Fibroblast of pulmonary artery (primary cell): Measurements from ENCODE around the gene TNS3.

Source experiments
- DNase-seq: peaks from one replicate; pipeline ENCODE4 v3.0.0-alpha.2; 2010; ENCODE audit warnings: low read depth
- H3K4me3 ChIP-seq: replicated peaks from 2 replicates; pipeline ENCODE4 v1.5.1; 2011; ENCODE audit warnings: low read depth, mild to moderate bottlenecking, control low read depth, low read length, moderate library complexity
- TF ChIP-seq, protein P1 (sequence below): IDR thresholded peaks from 2 replicates; pipeline ENCODE4 v1.5.1; 2011; ENCODE audit warnings: mild to moderate bottlenecking, control low read depth, low read length, inconsistent platforms; ENCODE audit errors: missing control alignments

The TNS3 gene

DNA sequence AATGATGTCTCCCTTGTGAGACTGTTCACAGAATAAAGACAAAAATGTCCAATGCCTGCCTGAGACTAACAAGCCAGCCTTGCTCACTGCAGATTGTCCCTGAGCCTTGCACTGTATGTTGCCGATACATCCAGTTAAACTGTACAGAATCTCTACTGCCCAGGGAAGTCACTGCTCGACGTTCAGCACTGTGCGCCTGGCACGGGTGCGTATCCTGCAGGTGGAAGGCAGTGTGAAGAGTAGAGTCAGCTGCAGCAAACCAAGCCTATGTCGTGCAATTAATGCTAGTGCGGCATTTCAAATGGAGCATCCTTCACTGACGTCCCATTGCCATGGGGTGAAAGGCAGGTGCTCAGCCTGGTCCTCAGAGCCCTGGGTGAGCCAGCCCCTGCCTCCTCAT, 132.9 kb downstream of the TNS3 start:
- DNase-seq: no peak

DNA sequence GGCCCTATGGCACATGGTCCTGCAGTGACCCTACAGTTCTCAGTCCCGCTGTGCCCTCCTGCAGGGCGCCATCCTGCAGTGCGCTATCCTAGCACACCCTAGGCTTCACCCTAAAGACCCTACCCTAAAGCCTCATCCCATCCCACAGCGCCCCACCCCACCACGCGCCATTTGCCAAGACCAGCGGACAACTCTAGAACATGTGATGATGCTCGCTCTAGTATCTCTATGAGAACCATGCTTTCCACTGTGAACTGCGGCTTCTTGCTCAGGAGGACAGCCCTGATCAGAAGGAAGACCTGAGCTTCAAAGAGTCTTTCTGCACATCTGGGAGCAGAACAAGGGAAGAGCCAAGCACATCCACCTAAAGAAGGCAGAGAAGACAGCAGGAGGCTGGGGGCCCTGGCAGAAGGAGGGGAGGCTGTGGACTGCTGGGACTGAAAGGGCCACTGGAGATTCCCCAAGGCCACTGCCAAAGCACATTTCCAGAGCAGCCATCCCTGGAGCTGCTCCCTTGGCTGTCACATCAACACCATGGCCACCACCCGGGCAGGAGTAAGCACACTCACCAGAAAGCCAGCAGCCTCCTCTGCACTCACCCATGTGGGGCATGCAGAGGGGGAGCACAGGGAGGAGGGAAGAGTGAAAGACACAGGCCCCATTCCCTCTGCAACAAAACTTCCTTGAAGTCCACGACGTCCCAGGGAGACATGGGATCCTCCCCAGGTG, 134.1 kb downstream of the TNS3 start:
- no peak for DNase-seq
- TF ChIP-seq, protein P1, sequence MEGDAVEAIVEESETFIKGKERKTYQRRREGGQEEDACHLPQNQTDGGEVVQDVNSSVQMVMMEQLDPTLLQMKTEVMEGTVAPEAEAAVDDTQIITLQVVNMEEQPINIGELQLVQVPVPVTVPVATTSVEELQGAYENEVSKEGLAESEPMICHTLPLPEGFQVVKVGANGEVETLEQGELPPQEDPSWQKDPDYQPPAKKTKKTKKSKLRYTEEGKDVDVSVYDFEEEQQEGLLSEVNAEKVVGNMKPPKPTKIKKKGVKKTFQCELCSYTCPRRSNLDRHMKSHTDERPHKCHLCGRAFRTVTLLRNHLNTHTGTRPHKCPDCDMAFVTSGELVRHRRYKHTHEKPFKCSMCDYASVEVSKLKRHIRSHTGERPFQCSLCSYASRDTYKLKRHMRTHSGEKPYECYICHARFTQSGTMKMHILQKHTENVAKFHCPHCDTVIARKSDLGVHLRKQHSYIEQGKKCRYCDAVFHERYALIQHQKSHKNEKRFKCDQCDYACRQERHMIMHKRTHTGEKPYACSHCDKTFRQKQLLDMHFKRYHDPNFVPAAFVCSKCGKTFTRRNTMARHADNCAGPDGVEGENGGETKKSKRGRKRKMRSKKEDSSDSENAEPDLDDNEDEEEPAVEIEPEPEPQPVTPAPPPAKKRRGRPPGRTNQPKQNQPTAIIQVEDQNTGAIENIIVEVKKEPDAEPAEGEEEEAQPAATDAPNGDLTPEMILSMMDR: no peak
- no peak overlapping the region for H3K4me3 ChIP-seq

More for the DNA sequence above, 132.9 kb downstream of the TNS3 start:
- no peak overlapping the region for H3K4me3 ChIP-seq
- TF ChIP-seq, protein P1: no peak

DNA sequence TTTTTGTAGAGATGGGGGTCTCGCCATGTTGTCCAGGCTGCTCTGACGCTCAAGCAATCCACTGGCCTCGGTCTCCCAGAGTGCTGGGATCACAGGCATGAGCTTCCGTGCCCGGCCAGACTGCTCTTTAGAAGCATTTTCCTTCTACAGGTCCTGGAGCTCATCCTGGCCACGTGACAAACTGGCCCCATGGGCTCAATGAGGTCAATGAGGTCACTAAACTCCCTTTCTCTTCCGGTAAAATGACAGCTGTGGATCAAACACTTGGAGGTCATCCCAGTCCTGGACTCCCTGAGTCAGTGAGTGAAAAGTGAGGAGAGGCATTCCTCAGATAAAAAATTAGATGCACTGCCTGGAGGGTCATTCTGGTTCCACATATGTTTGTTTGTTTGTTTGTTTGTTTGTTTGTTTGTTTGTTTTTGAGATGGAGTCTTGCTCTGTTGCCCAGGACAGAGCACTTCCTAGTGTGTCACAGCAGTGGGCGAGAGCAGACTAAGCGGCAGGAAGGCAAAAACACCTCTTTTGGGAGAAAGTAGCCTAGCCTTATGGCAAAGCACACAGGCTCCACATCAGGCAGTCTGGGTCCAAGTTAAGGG, 134.9 kb downstream of the TNS3 start:
- DNase-seq: no peak
- TF ChIP-seq, protein P1: no peak
- no peak overlapping the region for H3K4me3 ChIP-seq

DNA sequence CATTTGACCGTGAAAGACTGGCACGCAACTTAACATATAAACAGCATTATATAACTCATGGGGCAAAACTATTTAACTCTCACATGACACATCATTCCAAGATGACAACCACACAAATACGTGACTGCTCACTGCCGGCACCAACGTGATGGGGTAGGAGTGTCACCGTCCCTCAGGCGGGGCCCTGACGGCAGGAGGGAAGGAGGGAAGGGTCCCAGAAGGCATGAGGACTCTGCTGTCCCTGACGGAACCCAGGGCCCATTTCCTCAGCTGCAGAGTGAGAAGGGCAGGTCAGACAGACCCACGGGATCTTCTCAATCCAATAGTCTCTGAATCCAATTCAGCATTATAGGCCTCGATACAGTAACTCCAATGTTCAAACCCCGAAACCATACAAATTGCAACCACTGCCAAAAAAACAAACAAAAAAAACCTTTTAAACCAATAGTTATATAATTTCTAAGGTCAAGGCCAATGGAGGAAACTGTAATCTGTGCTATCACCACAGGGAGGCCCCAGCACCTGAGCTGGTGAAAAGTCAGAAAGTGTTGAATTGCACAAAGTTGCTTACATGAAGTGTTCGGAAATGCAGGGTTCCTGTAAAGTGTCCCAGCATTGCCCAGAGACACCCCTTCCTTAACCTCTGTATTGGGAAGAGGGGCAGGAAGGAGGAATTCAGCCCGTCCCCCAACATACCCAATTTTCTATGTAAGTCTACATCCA, 137.4 kb downstream of the TNS3 start:
- DNase-seq: peak; percentile 47
- TF ChIP-seq, protein P1: peak; percentile 60
- no peak overlapping the region for H3K4me3 ChIP-seq

DNA sequence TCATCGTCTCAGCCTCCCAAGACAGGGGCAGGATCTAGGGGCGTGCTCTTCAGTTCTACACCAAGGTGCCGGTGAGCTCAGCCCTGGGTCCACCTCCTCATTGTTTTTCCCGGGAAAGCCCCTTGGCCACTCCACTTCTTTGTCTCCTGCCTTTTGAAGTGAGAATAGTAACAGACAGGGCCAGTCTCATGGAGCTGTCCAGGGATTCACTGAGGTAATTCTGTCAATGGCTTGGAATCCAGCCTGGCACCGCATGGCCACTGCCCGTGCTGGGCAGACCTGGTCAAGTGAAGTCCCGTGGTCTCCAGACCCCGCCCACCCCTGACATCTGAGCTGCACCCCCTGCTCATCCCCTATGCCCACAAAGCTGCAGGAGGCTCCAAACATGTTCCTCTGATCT, 138.9 kb downstream of the TNS3 start:
- no peak overlapping the region for H3K4me3 ChIP-seq
- DNase-seq: no peak
- TF ChIP-seq, protein P1: no peak

DNA sequence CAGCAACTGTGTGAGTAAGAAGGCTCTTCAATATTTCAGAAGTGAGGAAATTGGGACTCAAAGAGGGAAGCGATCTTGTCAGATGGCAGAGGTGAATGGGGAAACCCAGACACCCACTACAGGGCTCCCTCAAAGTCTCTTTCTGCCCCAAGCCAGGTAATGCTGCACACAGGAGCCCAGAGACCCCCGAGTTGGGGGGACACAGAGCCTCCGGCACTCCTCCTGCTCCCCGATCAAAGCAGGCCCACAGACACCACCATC, 139.4 kb downstream of the TNS3 start:
- DNase-seq: no peak
- no peak overlapping the region for H3K4me3 ChIP-seq
- TF ChIP-seq, protein P1: no peak
